NCI-H2227 treated with DMSO at 0.1 percent for 48 hours (cell line): ENCODE measurements around the gene AVL9.
A peak's percentile ranks its signal among the peaks of the same experiment; 100 is the strongest.
"Not testable (repeated sequence)": the region's sequence is repeated elsewhere in the genome, so short reads cannot be mapped to it uniquely, and the experiment has no call there.

Experiments
- DNase-seq: peaks from one replicate; lab custom pipeline; 2025; lab: John Stamatoyannopoulos, UW

The AVL9 gene

DNA sequence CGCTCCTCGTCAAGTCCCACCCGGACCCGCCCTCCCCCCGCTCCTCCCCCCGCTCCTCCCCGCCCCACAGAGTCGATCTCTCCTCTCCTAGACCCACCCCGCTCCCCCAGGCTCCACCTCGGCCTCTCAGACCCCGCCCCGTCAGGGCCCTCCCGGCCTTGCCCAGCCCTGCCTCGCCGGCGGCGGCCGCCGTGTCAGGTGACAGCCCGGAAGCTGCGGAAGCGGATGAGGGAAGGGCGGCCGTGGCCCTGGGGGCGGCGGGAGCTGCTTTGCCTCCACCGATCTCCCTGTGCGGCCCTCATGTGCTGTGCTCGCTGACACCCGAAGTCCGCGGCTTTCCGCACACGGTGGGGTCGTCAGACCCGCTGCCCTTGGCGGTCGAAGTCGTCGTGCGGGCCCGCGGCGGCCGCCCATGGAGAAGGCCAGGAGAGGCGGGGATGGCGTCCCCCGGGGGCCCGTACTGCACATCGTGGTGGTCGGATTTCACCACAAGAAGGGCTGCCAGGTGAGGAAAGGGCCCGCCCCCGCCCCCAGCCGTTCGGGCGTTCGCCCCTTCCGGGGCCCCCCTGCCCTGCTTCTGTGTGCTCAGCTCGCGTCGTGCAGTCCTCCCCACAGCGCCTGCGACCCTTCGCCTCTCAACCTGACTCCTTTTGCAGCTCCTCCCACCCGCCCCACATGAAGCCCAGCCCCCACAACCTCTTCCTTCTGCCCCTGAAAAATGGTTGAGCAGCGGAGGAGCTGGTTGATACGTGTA is at the start of gene AVL9:
Gene AVL9, plus strand, starts transcription at position 192 of the 754 bp plus-strand sequence. Its CDS starts 221 bp downstream, at position 413.
- DNase-seq = peak; percentile 82

GRCh38 chr7:32447218-32447617 is 48.1 kb upstream of the AVL9 start:
- DNase-seq = no peak

- DNase-seq = no peak
Observed at GRCh38 chr7:32453341-32454011, 41.8 kb upstream of the AVL9 start.

- no peak for DNase-seq
Observed at GRCh38 chr7:32458025-32458424, 37.3 kb upstream of the AVL9 start.

DNA sequence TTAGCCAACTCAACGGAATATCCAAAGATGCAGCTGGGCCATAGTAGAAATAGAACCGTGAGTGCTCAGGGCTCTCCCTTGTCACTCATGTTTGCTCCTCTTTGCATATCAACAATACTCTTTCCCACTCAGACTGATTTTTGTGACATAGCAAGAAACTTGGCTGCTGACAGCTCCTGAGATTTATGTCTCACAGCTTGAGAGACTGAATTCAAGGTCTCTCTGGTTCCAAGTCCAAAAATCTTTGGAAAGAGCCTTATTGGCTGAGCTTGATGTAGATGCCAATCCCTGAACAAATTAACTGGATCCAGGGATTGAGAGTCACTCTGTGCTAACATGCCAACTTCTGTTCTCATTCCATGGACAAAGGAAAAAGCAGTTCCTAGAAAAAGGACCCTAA is 35.5 kb upstream of the AVL9 start:
- DNase-seq = no peak

DNA sequence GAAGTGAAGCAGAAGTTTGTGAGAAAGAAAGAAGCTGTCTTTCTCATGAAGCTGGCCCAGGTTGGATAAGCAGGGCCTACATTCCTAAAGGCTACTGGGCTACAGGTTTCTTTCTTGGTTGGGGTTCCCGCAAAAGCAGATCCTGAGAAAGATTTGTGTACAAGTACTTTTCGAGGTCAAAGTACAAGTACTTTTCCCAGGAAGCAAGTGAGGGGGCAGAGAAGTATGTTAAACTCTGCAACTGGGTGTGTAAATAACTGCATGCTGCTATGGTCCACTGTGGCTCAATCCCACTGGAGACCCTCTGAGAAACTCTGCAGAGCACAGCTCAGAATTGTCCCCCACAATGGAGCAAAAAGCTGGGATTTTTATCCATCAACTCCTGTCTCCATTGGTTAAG is 33.8 kb upstream of the AVL9 start:
- no peak for DNase-seq

GRCh38 chr7:32462451-32462850 is 32.8 kb upstream of the AVL9 start:
- no peak for DNase-seq

GRCh38 chr7:32462977-32463376 is 32.3 kb upstream of the AVL9 start:
- DNase-seq = no peak

DNA sequence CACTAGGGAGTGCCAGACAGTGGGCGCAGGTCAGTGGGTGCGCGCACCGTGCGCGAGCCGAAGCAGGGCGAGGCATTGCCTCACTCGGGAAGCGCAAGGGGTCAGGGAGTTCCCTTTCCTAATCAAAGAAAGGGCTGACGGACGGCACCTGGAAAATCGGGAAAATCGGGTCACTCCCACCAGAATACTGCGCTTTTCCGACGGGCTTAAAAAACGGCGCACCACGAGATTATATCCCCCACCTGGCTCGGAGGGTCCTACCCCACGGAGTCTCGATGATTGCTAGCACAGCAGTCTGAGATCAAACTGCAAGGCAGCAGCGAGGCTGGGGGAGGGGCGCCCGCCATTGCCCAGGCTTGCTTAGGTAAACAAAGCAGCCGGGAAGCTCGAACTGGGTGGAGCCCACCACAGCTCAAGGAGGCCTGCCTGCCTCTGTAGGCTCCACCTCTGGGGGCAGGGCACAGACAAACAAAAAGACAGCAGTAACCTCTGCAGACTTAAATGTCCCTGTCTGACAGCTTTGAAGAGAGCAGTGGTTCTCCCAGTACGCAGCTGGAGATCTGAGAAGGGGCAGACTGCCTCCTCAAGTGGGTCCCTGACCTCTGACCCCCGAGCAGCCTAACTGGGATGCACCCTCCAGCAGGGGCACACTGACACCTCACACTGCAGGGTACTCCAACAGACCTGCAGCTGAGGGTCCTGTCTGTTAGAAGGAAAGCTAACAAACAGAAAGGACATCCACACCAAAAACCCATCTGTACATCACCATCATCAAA is 30.5 kb upstream of the AVL9 start:
- DNase-seq = not testable (repeated sequence)

DNA sequence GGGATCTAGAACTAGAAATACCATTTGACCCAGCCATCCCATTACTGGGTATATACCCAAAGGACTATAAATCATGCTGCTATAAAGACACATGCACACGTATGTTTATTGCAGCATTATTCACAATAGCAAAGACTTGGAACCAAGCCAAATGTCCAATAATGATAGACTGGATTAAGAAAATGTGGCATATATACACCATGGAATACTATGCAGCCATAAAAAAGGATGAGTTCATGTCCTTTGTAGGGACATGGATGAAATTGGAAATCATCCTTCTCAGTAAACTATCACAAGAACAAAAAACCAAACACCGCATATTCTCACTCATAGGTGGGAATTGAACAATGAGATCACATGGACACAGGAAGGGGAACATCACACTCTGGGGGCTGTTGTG is 25.3 kb upstream of the AVL9 start:
- not testable (repeated sequence) for DNase-seq

DNA sequence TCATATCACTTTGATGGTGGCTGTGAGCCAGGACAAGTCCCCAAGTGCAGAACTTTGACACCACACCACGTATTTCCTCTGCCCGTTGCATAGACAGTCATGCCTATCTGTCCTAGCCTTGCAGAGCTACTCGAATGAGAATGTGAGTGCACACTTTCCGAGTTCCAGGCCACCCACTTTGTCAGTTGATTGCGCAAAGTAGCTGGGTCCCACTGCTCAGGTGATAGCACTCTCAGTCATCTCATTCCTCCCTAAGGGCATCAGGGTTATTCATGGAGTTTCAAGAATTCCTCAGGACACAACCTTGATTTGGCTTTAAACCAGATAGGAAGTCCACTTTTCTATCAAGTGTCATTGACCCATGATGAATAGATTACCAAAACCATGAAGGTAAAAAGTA is 24.4 kb upstream of the AVL9 start:
- no peak for DNase-seq

- DNase-seq = no peak
Observed at GRCh38 chr7:32472015-32472414, 23.3 kb upstream of the AVL9 start.

DNA sequence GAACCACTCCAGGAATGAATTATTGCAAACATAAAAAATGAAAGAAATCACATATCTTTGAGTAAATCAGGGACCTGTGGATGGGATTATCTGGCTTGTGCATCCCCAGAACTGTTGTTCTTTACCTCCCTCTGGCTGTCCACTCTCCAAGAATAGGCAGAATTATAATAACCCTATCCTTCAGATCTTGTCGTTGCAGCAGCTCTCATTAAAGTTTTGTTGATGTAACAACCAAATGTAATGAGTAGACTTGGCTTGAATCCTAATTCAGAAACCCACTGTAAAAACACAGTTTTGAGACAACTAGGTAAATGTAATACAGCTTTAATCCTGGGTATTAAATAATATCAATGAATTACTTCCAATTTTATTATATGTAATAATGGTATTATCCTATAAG is 21.3 kb upstream of the AVL9 start:
- DNase-seq = no peak

- no peak for DNase-seq
Observed at GRCh38 chr7:32476816-32477648, 18.3 kb upstream of the AVL9 start.

- DNase-seq = no peak
Observed at GRCh38 chr7:32477649-32477980, 17.7 kb upstream of the AVL9 start.

DNA sequence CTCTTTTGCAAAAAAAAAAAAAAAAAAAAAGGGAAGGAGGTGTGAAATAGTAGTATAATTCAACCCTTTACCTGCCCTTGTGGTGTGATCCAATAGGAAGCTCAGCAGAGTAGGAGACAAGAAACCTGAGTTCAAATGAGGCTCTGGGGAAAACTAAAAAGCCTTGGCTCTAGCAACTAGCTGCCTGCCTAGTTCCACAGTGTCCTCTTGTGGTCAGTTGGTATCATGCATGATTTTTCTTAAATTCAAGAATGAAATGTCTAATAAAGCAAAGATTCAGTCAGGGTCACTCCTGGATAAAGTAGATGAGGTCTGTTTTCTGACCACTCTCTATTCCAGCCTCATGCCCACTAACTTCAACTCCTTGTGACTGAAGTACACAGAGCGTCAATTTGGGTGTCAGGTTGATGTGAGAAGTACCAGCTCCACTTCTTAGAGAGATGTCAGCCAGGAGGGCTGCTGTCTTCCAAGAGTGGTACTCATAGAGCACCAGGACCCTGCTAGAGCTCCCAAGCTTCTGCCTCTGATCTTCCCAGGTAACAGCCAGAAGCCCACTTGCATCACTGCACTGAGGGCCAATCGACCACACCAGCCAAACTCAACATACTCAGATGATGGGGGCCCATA is 15.6 kb upstream of the AVL9 start:
- DNase-seq = peak; percentile 19

GRCh38 chr7:32481176-32481575 is 14.1 kb upstream of the AVL9 start:
- DNase-seq = no peak

DNA sequence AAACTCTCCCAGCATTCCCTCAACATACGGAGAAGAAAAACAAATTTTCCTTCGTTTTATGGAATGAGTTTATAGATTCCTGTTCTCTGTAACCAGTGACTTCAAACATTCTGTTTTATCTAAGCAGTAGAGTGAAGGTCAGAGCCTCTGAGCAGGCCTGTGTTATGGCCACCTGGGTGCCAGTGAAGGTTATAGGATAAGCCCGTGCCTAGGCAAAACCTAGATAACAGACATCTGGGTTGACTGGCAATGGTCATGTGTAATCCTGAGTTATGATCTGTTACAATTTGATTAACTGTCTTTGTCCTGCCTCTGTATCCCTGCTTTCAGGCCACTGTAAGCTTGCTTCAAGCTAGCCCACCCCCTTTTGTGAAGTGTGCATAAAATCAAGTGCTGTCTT is 13.4 kb upstream of the AVL9 start:
- DNase-seq = no peak

GRCh38 chr7:32489788-32490126 is 5.5 kb upstream of the AVL9 start:
- DNase-seq = no peak

DNA sequence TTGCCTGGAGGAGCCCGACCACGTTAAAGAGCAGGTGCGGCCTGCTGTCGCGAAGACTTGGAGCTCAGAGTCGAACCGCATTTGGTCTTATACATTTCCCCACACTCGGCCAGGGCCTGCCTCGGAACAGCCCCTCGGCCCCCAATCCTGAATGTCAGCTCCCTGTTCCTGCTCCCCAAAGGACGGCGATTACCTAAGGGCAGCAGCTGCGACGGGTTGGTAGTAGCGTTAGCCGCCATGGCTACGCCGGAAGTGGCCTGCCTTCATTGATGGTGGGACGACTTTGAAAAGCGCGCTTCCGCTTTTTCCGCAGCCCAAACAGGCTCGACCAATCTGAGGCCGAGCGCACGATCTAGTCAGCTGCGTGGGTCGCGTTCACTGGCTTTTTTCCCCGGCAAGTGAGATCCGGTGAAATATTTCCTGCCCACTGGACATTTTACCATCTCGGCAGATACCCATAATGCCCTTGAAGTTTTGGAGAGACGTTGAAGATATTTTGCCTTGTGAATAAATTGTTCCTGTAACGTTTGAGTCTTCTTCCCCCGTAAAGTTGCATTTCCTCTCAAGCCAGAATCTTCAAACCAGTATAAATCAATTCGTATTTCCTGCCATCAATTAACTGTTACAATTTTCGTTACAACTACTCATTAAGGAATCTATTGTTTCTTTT is 5.0 kb upstream of the AVL9 start, which contains the start of gene LSM5:
Gene LSM5, minus strand, starts transcription at position 254 of the 670 bp plus-strand sequence. Its CDS starts 15 bp downstream, at position 239.
- DNase-seq = peak; percentile 87

- DNase-seq = no peak
Observed at GRCh38 chr7:32494946-32495297, 367 bp upstream of the AVL9 start.
